ENCODE results near the gene AMBRA1. TPM values are rescaled to one million over a fixed set of nuclear protein-coding genes. Genes with fewer than 3 reads are reported as not detected.
A peak's percentile ranks its signal among the peaks of the same experiment; 100 is the strongest.

The AMBRA1 gene
- total RNA-seq, 4 donors from 2014 or later: 25.7 to 33.1 (median 30.2) TPM

DNA sequence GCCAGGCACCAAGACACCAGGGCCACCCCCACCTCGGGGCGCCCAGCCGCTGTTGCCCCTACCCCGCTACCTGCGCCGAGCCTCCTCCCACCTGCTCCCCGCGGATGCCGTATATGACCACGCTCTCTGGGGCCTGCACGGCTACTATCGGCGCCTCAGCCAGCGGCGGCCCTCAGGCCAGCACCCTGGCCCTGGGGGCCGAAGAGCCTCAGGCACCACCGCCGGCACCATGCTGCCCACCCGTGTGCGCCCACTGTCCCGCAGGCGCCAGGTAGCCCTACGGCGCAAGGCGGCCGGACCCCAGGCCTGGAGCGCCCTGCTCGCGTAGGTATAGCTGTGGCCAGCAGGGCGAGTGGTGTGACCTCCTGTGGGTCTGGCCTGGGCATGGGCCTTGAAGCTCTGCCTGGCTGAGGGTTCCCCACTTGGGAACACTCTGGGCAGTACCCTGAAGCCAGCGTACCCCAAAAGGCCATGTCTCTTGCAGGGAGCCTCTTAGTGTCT lies 227.1 kb downstream of the AMBRA1 start:
- no CpG with 5 or more reads among the region's 31 CpGs for WGBS, 2 donors (ENCODE audit: low coverage in 1 of 2)

DNA sequence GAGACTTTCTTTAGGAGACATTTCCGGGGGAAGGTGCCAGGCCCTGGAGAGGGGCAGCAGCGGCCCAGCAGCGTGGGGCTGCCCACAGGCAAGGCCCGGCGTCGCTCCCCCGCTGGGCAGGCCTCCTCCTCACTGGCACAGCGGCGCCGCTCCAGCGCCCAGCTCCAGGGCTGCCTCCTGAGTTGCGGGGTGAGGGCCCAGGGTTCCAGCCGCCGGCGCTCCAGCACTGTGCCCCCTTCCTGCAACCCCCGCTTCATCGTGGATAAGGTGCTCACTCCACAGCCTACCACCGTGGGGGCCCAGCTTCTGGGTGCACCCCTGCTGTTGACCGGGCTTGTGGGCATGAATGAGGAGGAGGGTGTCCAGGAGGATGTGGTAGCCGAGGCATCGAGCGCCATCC lies 227.6 kb downstream of the AMBRA1 start:
- no peak for ATAC-seq
- TF ChIP-seq, protein P1, sequence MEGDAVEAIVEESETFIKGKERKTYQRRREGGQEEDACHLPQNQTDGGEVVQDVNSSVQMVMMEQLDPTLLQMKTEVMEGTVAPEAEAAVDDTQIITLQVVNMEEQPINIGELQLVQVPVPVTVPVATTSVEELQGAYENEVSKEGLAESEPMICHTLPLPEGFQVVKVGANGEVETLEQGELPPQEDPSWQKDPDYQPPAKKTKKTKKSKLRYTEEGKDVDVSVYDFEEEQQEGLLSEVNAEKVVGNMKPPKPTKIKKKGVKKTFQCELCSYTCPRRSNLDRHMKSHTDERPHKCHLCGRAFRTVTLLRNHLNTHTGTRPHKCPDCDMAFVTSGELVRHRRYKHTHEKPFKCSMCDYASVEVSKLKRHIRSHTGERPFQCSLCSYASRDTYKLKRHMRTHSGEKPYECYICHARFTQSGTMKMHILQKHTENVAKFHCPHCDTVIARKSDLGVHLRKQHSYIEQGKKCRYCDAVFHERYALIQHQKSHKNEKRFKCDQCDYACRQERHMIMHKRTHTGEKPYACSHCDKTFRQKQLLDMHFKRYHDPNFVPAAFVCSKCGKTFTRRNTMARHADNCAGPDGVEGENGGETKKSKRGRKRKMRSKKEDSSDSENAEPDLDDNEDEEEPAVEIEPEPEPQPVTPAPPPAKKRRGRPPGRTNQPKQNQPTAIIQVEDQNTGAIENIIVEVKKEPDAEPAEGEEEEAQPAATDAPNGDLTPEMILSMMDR (IDR thresholded peaks at IDR 0.05): no peak
- TF ChIP-seq EP300 (IDR thresholded peaks at IDR 0.05) (no peak), POLR2A (IDR thresholded peaks at IDR 0.05) (no peak), POLR2AphosphoS5 (IDR thresholded peaks at IDR 0.05) (no peak)
- no peaks in the 10 kb centered on the region for H3K27me3 ChIP-seq
- 80 to 100% methylated on average over 1 of the region's 22 CpGs for WGBS, 2 donors (ENCODE audit: low coverage in 1 of 2)
- H3K4me1 ChIP-seq: peaks cover 0 to 73% (median 33%) of the 10 kb centered on the region in 3 donors
- peaks cover 0 to 35% of the 10 kb centered on the region in 2 donors for H3K36me3 ChIP-seq
- no peak overlapping the region for H3K27ac ChIP-seq
- H3K4me3 ChIP-seq: no peak overlapping the region
- H3K9me3 ChIP-seq: no peaks in the 10 kb centered on the region

More for the DNA sequence above, 227.1 kb downstream of the AMBRA1 start:
- Histone ChIP-seq H3K4me3 (no peak overlapping the region), H3K9me3 (no peaks in the 10 kb centered on the region), H3K27me3 (no peaks in the 10 kb centered on the region), H3K27ac (peak overlapping the region in 1 of 4 donors; percentile 12), H3K36me3 (peaks cover 0 to 39% of the 10 kb centered on the region in 2 donors), H3K4me1 (peaks cover 0 to 69% (median 28%) of the 10 kb centered on the region in 3 donors)
- ATAC-seq: no peak
- TF ChIP-seq POLR2AphosphoS5 (IDR thresholded peaks at IDR 0.05) (no peak), POLR2A (IDR thresholded peaks at IDR 0.05) (no peak)
- TF ChIP-seq, protein P1 (IDR thresholded peaks at IDR 0.05): no peak

DNA sequence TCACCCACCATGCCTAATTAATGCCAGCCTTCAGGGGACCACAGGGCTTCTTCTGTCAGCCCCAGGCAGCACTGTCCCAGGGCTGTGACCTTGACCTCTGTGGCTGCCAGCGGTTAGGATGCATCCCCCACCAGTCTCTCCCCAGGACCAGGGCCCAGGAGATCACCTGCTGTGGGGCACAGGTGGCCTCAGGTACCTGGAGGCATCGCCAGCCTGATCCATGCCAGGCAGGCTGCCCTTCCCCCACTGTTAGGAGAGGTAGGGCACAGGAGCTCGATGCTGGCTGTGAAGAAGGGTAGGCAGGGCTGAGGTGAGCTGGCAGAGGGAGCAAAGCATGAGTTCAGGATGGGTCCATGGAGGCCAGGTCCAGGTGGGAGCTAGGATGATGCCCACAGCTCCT lies 229.0 kb downstream of the AMBRA1 start:
- Histone ChIP-seq H3K9me3 (no peaks in the 10 kb centered on the region), H3K4me1 (peaks cover 0 to 82% (median 36%) of the 10 kb centered on the region in 3 donors), H3K27ac (peak overlapping the region in 1 of 4 donors; percentile 8), H3K36me3 (peaks cover 0 to 20% of the 10 kb centered on the region in 2 donors), H3K27me3 (no peaks in the 10 kb centered on the region), H3K4me3 (no peak overlapping the region)
- no peak for TF ChIP-seq POLR2A (IDR thresholded peaks at IDR 0.05)
- TF ChIP-seq EP300 (IDR thresholded peaks at IDR 0.05): no peak
- TF ChIP-seq, protein P1 (IDR thresholded peaks at IDR 0.05): no peak
- TF ChIP-seq POLR2AphosphoS5 (IDR thresholded peaks at IDR 0.05): no peak
- WGBS, 2 donors (ENCODE audit: low coverage in 1 of 2): no CpG with 5 or more reads among the region's 3 CpGs
- ATAC-seq: no peak

DNA sequence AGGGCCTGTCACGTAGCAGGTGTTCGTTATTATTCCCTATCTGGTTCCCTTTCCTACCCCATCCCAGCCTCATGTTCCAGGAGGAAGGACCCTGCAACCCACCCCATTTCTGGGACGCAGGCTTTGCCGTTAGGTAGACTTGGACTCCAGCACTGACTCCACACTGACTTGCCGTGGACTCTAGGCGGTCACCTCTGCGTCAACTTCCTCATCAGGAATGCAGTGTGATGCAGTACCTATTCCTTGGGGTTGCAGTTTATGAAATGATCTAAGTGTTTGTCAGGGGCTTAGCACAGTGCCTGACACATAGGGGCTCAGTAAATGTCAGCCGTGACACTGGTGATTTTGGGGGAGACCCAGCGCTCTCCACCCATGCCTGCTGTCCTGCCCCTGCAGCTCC lies 229.8 kb downstream of the AMBRA1 start:
- TF ChIP-seq, protein P1 (IDR thresholded peaks at IDR 0.05): no peak
- TF ChIP-seq POLR2AphosphoS5 (IDR thresholded peaks at IDR 0.05) (no peak), POLR2A (IDR thresholded peaks at IDR 0.05) (no peak), EP300 (IDR thresholded peaks at IDR 0.05) (no peak)
- H3K36me3 ChIP-seq: peaks cover 0 to 14% of the 10 kb centered on the region in 2 donors
- peaks cover 0 to 76% (median 36%) of the 10 kb centered on the region in 3 donors for H3K4me1 ChIP-seq
- H3K4me3 ChIP-seq: no peak overlapping the region
- peak overlapping the region in 2 of 4 donors; percentile 83 for H3K27ac ChIP-seq
- 67 to 77% methylated on average over 7 to 8 of the region's 9 CpGs for WGBS, 2 donors (ENCODE audit: low coverage in 1 of 2)
- ATAC-seq: no peak
- no peaks in the 10 kb centered on the region for H3K27me3 ChIP-seq
- no peaks in the 10 kb centered on the region for H3K9me3 ChIP-seq

GRCh38 chr11:46363455-46364005 lies 230.3 kb downstream of the AMBRA1 start:
- no peak for TF ChIP-seq POLR2AphosphoS5 (IDR thresholded peaks at IDR 0.05)
- TF ChIP-seq, protein P1 (IDR thresholded peaks at IDR 0.05): peak in 1 of 4 experiments; percentile 5
- H3K27me3 ChIP-seq: no peaks in the 10 kb centered on the region
- peaks cover 0 to 75% (median 36%) of the 10 kb centered on the region in 3 donors for H3K4me1 ChIP-seq
- H3K36me3 ChIP-seq: peaks cover 0 to 9% of the 10 kb centered on the region in 2 donors
- 32 to 40% methylated on average over 5 of the region's 21 CpGs for WGBS, 2 donors (ENCODE audit: low coverage in 1 of 2)
- H3K9me3 ChIP-seq: no peaks in the 10 kb centered on the region
- H3K4me3 ChIP-seq: peak overlapping the region in 1 of 2 donors; percentile 52
- peak overlapping the region in 3 of 4 donors; percentile 83 to 84 (median 83) for H3K27ac ChIP-seq
- no peak for ATAC-seq
